GM19043 (cell line): ENCODE results near the gene PKHD1.
"Not testable (repeated sequence)": the region's sequence is repeated elsewhere in the genome, so short reads cannot be mapped to it uniquely, and the experiment has no call there.

Experiments used
- ATAC-seq: cut with Tn5 transposase; IDR thresholded peaks from one replicate; pipeline ENCODE4 v1.9.1; 2021; ENCODE audit warnings: low read depth; ENCODE audit not compliant: unreplicated experiment

Gene PKHD1

GRCh38 chr6:52000064-52000463 lies 87.3 kb downstream of the PKHD1 start:
- ATAC-seq = no peak

DNA sequence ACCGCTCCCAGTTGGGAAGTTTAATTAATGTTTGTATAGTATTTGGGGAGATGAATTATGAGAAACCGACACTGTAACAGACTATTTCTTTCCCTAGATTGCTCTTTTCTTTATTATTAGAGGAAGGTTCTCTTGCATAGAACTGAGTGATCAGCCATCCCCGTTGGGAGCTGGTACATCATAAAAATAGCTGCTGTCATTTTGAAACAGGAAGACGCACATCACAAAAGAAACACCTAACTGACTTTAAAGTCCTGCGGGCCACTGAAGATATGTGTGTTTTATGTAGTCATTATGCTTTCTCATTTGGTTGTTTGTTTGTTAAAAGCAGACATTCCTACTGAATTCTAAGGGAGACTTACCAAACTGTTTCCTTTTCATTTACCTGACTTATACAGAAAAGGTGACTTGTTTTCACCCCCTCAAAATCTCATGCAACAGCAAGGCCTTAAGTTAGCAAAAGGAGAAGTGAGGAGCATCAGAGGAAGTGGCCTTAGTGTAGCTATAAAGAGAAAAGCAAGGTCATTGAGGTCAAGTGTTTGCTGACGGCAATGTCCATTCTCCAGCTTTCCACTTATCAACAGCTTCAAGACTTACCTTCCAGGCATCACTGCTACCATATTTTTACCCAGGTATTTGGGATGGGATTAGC lies 91.0 kb downstream of the PKHD1 start:
- peak; percentile 82 for ATAC-seq

DNA sequence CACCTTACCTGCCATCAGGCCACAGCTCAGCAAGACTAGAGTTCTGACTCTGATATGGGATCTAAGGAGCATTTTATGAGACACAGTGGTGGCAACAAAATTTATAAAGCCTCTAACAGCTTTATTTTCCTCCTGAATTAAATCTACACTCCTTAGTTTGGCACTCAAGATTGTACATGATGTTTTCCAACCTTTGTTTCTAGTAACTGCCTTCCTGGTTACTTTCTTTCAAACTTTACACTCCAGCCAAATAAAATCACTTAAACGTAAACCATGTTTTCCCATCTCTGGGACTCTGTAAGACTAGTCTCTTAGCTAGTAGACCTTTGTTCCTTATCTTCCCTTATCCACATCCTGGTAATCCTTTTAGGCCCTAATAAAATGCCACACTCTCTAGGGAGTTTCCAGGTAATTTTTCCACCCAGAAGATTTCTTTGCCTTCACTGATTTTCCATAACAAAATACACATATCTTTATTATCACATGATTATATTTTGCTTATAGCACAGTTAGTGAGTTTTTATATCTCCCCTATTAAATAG lies 92.1 kb downstream of the PKHD1 start:
- ATAC-seq = no peak

GRCh38 chr6:51992876-51993275 lies 94.5 kb downstream of the PKHD1 start:
- ATAC-seq = no peak

DNA sequence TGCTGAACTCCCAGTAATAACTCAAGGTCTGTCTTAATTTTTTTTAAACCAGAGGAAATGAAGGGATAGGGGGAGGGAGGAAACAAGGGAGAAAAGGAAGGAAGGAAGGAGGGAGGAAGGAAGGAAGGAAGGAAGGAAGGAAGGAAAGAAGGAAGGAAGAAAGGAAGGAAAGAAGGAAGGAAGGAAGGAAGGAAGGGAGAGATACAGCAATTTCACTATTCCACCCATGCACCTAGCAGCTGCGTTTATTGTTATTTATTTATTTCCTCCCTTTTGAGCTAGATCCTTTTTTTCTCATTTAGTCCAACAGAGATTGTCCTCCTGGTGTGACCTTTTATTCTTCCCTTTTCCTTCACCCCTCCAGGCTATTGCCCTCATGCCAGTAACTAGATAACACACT lies 97.6 kb downstream of the PKHD1 start:
- no peak for ATAC-seq

DNA sequence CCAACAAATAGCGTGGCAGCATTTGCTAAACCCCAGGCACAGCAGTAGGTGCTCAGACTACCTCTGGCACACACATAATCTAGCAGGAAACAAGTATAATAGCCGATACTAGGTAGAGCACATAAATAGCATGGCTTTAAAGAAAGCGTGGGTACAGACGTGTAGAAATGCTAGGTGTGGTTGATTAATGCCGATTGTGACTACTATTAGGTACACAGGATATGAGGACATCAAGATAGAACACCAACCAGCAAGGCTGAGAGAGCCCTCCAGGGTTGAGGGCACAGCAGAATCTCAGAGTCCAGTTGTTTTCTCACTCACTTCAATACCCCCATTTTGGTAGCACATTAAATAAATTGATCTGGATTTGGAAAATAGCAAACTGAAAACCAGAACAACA lies 100.5 kb downstream of the PKHD1 start:
- ATAC-seq = no peak

- no peak for ATAC-seq
Observed at GRCh38 chr6:51983564-51983963, 103.8 kb downstream of the PKHD1 start.

- not testable (repeated sequence) for ATAC-seq
Observed at GRCh38 chr6:51982695-51983094, 104.7 kb downstream of the PKHD1 start.

GRCh38 chr6:51976374-51976773 lies 111.0 kb downstream of the PKHD1 start:
- ATAC-seq = no peak

GRCh38 chr6:51972659-51973058 lies 114.8 kb downstream of the PKHD1 start:
- ATAC-seq = no peak

DNA sequence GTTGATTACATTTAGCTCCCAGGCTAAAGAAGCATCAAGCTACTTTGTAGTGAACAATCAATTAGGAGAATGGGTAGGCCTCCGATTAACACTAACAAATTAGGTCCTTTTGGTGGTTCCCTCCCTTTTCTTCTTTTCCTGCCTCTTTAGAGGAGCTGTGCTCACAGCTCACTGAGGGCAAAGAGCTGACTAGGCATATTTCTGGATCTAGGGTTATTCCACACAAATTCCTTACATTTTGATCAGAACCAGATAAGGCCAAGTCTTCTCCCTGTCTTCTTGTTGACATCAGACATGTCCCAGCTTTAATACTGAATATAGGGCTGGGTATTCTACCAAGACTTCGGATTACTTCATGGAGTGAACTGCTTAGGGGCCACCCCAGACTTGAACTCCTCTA lies 119.1 kb downstream of the PKHD1 start:
- ATAC-seq = no peak

GRCh38 chr6:51965222-51965801 lies 122.1 kb downstream of the PKHD1 start:
- no peak for ATAC-seq

DNA sequence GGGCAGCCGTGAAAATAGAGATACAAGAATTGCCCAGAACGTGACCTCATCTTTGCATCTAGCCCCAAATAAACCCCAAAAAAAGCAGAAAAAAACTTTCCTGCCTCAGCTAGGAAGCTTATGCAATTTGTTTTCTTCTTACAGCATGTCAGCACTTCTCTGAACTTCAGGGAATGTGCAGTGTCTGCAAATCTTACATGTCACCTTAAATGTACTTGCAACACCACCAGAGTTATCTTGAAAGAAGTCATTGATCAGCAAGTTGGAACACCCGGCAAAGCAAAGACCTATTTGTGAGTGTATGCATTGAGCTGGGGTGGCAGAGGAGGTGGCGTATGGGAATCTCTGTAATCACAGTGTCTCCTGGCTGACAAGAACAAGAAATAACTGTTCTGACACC lies 123.4 kb downstream of the PKHD1 start:
- ATAC-seq = no peak

DNA sequence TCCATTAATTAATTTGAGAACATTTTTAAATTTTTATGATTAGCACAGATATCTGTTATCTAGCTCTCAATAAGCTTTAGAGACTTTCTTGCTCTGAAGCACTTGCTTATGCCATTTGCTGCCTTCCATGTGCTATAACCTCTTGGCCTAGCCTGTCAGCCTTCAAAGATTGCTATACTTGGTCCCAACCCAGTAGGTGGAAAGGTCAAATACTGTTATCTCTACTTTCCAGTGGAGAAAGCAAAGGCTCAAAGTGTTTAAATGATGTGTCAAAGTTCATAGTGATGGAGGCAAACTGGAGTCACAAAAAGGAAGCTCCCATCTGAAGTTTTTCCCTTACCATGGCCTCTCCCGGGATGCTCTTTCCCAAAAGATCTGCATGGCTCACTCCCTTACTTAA lies 125.1 kb downstream of the PKHD1 start:
- no peak for ATAC-seq

GRCh38 chr6:51960419-51960818 lies 127.0 kb downstream of the PKHD1 start:
- ATAC-seq = no peak

DNA sequence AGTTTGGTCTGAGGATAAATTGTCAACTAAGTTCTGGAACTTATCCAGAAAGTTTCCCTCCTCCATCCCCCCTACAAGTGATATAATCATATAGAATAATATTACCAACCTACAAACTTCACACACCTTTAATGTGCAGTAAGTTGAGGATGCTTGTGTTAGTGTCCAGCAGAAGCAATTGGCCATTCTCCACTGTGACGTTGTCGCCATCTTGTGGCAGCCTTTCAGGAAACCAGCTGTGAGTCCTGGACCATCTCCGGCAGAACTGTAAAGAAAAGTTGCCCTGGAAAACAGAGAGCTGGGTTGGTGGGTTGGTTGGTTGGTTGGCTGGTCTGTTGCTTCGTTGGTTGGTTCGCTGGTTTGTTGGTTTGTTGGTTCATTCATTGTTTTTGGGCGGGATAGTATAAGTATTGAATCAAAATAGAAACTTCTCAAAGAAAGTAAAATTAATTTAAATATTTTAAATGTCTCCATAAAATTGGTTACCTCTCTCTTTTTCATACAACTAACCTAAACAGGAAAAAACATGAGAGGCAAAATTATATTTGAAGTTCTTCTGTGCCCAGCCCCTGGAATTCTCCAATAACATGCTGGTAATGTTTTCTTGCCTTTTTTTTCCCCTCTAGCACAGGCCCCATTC lies 127.5 kb downstream of the PKHD1 start:
- peak; percentile 88 for ATAC-seq

DNA sequence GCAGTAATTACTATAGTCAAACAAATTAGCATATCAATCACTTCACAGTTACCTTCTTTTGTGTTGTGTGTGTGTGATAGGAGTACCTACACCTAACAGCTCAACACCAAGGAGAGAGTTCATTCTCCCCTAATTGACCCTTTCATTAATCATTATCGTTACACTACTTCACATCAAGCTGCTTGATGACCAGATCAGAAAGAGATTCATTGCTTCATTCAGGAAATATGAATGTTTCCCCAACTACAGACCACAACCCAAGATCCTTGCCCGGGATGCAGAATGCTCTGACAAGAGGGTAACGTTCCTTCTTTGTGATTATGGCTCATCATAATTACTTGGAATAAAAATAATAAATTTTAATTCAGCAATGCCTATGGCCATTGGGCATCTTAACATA lies 132.7 kb downstream of the PKHD1 start:
- no peak for ATAC-seq

DNA sequence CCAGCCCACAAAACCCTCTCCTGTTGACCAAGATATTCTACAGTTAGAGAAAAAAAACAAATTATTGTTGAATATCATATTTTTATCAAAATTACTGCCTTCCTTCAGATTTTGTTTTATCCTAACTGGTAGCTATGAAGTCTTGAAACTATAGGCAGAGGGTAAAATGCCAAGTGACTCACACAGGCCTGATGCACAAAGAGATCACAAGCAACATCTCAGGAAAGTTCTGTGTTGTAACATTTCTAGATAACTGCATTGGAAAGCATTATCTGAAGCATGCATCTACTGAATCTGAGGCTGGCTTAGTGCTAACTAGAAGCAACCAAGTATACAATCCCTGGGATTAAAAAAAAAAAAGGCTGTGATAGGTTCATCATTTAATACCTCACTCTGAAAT lies 134.2 kb downstream of the PKHD1 start:
- no peak for ATAC-seq

DNA sequence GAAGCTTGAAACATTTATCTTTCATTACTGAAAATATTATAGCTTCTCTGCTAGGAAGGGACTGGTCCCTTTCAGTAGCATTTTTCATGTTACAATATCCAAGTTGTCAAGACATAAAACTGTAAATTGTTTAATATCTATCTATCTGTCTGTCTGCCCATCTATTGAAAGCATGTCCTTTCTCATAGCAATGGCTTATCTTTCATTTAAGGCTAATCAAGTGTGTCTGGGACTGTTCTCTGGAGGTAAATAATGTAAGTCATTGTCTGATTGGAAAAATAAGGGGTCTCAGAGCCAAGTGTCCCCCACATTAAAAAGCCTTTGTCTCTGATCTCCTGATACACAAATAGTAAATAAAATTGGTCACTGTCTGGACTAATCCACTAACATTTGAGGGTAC lies 135.5 kb downstream of the PKHD1 start:
- no peak for ATAC-seq

GRCh38 chr6:51949526-51949925 lies 137.9 kb downstream of the PKHD1 start:
- no peak for ATAC-seq

DNA sequence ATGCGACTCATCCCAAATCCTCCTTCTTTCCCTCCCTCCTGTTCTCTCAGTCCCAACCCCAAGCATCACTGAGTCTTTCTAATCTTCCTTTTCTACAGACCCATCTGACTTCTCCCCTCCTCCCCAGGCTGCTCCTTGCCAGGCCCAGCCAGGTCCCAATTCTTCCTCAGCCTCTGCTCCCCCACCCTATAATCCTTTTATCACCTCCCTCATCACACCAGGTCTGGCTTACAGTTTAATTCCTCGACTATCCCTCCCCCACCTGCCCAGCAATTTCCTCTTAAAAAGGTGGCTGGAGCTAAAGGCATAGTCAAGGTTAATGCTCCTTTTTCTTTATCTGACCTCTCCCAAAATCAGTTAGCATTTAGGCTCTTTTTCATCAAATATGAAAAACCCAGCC lies 147.7 kb downstream of the PKHD1 start:
- ATAC-seq = not testable (repeated sequence)
